ENCODE measurements around the gene CCDC28B.

DNA sequence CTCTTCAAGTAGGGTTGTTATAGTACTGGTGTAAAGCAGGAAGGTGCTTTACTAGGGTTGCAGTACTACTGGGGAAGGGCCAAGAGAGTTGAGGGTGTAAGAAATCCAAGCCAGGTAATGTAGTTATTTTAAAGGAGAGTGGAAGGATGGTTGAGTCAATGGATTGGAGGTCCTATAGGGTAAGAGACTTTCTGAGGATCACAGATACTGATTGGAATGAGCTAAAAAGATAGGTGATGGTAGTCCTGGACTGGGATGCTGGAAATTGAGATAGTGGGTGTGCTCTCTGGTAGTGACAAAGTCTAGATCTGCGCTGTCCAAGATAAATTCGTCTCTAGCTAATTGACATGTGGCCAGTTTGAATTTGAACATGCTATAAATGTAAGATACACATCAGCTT, 13.9 kb upstream of the CCDC28B start:
- TF ChIP-seq TAF1 (IDR thresholded peaks at IDR 0.05; ENCODE audit: borderline replicate concordance, insufficient read depth, low read length): no peak
- no peak for TF ChIP-seq POLR2AphosphoS5 (IDR thresholded peaks at IDR 0.05; ENCODE audit: low read depth, low read length)

Measured in PFSK-1 (cell line).